Measurements from ENCODE around the gene ZNF451.

DNA sequence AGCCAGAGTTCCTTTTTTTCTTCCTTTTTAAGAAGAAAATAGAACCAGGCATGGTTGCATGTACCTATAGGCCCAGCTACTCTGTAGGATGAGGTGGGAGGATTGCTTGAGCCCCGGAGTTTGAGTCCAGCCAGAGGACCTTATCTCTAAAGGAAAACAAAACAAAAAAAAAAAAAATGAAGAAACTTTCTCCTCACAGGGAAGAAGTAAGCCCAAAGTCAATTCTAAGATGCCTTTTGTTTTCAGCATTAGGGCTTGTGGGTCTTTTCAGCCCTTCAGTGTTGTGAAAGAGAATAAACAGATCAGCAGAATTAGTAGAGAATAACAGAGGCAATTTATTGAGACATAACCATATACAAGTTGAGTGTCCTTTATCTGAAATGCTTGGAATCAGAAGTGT, 26.8 kb downstream of the ZNF451 start:
- TF ChIP-seq CTCF (IDR thresholded peaks at IDR 0.05; ENCODE audit: extremely low read depth in 1 of 2, insufficient read depth in 1 of 2, low read depth in 1 of 2, low read length in 2 of 2) (no peak), POLR2A (IDR thresholded peaks at IDR 0.05; ENCODE audit: low read depth, low read length) (no peak)
